GM10266 (cell line): ENCODE data around the gene VPS51.

Source experiments
- DNase-seq: peaks from one replicate; pipeline ENCODE4 v3.0.0; 2012; ENCODE audit errors: extremely low spot score
- TF ChIP-seq, protein P1 (sequence below): IDR thresholded peaks from 2 replicates; pipeline ENCODE4 v1.5.1; 2012; ENCODE audit warnings: mild to moderate bottlenecking, low read depth; ENCODE audit not compliant: control insufficient read depth, insufficient read depth; ENCODE audit errors: missing control alignments

The VPS51 gene

DNA sequence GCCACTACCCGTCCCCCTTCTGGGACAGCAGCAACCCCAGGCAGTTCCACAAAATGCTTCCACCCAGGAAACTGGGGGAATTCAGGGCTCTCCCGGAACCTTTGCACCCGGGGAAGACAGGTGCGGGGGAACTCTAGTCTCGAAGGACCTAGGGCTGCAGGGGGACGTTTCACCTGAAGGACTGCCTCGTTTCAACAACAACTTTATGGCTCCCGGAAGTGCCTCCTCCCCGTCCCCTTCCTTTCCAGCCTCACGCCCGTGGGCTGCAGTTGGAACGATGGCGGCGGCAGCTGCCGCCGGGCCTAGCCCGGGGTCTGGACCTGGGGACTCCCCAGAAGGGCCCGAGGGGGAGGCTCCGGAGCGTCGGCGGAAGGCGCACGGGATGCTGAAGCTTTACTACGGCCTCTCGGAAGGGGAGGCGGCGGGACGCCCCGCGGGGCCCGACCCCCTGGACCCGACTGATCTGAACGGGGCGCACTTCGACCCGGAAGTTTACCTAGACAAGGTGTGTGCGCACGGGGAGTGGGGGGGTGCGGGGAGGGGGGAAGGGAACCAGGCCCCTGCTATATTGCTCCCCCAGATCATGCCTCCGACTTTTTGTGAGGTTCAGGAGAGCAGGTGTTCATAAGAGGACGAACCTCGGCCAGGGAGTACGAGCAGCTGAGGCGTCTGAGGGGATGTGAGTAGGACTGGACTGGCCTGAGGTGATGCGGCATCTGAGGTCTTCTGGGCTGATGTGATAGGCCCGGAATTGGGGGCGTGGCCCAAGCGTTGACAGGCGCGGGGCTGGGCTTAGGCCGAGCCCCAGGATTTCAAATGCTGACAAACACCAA is at the start of gene VPS51:
VPS51 (plus strand) TSS at position 241 of the 833 bp plus-strand sequence; CDS start at position 278, 37 bp downstream.
- TF ChIP-seq, protein P1, sequence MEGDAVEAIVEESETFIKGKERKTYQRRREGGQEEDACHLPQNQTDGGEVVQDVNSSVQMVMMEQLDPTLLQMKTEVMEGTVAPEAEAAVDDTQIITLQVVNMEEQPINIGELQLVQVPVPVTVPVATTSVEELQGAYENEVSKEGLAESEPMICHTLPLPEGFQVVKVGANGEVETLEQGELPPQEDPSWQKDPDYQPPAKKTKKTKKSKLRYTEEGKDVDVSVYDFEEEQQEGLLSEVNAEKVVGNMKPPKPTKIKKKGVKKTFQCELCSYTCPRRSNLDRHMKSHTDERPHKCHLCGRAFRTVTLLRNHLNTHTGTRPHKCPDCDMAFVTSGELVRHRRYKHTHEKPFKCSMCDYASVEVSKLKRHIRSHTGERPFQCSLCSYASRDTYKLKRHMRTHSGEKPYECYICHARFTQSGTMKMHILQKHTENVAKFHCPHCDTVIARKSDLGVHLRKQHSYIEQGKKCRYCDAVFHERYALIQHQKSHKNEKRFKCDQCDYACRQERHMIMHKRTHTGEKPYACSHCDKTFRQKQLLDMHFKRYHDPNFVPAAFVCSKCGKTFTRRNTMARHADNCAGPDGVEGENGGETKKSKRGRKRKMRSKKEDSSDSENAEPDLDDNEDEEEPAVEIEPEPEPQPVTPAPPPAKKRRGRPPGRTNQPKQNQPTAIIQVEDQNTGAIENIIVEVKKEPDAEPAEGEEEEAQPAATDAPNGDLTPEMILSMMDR, result no peak
- DNase-seq, result peak; percentile 93

DNA sequence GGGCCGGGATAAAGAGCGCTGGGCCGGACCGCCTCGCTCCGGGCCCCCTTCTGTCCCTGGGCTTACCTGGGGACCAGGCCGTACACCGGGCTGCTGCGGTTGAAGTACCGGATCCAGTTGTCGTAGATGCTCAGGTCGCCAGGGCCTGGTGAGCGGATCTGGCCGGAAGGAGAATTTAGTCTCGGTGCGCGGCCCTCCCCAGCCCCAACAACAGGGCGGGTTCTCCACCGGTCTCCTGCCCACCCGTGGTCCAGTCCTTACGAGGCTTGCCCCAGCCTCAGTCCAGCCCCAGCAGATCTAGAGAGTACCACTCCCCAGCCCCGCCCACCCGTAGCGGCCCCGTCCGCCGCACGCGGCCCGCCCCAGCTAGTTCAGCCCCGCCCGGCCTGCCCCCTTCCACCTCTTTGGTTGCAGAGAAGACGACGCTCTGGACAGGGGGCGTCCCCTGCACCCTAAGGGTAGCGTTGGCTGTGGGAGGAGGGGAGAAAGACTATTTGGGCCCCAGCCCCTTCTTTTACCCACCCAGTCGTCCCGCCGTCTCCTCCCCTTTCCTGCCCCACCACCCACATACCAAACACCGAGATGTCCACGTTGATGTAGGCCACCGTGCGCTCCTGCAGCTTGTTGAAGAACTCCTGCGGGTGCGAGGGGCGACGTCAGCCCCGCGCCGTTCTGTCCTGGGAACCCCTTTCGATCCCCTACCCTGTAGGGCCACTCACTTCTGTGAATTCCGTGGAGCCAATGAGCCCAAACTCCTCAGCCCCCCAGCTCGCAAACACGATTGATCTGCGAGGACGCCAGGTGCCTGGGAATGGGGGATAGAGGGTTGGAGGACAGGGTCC is 48.2 kb upstream of the VPS51 start:
- no peak for DNase-seq
- TF ChIP-seq, protein P1, result no peak

DNA sequence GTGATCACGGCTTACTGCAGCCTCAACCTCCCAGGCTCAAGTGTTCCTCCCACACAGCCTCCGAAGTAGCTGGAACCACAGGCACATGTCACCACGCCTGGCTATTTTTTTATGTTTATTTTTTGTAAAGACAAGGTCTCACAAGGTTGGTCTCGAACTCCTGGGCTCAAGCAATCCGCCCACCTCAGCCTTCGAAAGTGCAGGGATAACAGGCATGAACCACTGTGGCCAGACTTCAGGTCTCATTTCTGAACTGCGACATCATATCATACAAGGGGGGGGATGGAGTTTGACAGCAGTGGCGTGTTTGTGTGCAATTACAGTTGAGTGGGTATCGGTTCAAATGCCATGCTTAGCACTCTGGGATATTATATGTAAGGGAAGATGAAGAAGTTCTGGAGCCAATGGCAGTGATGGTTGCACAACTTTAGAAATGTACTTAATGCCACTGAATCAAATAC is 44.6 kb upstream of the VPS51 start:
- no peak for DNase-seq
- TF ChIP-seq, protein P1, result no peak

DNA sequence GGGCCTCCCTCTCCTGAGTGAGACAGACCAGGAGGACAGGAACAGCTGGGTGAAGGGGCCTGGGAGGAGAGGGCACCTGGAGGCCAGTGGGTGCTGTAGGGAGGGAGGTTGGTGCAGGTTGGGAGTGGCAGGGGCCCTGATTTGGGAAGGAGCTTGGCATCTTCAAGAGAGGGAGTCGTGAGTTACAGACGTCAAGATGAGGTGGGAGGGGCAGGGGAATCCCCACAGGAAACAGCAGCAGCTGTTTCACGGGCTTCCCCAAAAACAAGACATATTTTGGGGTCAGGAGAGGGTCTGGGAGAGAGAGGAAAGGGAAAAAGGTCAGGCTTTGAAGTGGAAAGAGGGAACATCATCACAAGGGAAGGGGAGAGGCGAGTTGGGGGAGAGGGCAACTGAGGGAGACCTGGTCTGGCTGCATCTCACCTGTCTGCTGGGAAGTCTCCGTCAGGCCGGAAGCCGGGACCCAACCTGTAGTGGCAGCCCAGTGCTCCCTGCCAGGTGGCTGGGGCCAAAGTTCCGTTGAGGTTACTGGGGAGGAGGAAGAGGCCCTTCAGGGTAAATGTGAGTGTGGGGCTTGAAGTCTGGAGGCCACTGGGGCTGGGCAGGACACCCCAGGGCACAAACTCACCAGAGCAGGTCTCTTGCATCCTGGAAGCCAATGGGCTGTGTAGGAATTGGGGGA is 42.0 kb upstream of the VPS51 start:
- TF ChIP-seq, protein P1, result no peak
- no peak for DNase-seq

DNA sequence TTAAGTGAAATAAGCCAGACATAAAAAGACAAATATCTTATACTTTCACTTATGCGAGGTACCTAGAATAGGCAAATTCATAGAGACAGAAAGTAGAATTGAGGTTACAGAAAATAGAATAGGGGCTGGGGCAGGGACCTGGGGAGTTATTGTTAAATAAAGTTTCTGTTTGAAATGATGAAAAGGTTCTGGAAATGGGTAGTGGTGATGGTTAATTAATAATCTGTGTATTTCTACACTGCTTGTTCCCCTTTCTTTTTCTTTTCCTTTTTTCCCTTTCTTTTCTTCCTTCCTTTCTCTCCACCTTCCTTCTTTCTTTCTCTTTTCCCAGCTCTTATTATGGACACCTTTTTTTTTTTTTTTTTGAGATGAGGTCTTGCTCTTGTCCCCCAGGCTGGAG is 40.5 kb upstream of the VPS51 start:
- no peak for DNase-seq
- TF ChIP-seq, protein P1, result no peak

DNA sequence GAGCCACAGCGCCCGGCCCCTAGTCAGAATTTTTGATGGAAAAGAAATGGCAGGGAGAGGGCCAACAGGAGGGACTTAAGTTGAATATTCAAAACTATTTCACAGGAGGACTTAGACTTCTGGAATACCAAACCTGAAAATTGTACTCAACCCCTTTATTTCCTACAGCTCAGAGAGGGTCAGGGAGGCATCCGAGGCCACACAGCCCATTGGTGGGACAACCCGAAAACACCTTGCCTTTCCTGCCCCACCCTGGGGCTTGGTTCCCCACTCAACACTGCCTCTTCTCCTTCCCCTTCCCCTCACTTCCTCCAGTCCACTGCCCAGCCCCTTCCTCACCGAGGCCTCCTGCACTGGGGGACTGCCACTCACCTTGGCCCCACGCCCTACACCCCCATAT is 39.0 kb upstream of the VPS51 start:
- TF ChIP-seq, protein P1, result no peak
- no peak for DNase-seq
